HCT116 (cell line): Measurements from ENCODE around the gene SYNRG. TPM values are rescaled to one million over a fixed set of nuclear protein-coding genes. Genes with fewer than 3 reads are reported as not detected.
"Not testable (repeated sequence)": the region's sequence is repeated elsewhere in the genome, so short reads cannot be mapped to it uniquely, and the experiment has no call there.

Source experiments
- ATAC-seq: fragments of 200-7000 bp; cut with Tn5 transposase; 2 replicates; pipeline ENCODE4 v1.9.1; 2020; ENCODE audit warnings: mild to moderate bottlenecking, moderate library complexity
- BruUV-seq: library from RNA; stranded (reverse); fragments of 400-500 nt; replicated peaks from 2 replicates; lab custom pipeline; 2021; lab: Mats Ljungman, UMichigan
- CTCF ChIA-PET: fragments of 300-600 bp; sonication (Branson Sonifier 250); formaldehyde crosslinking; loops from one replicate; lab custom pipeline; 2021; ENCODE audit warnings: antibody characterized with exemption; lab: Charles Lee
- POLR2A ChIA-PET: fragments of 300-600, 350-600 bp; sonication (Branson Sonifier 250); formaldehyde crosslinking; loops from one replicate; lab custom pipeline; 2021; ENCODE audit warnings: antibody characterized with exemption; lab: Charles Lee
- RAD21 ChIA-PET, 2 experiments: fragments of 300-600 bp; sonication (Branson Sonifier 250); formaldehyde crosslinking; loops; one replicate each; lab custom pipeline; 2023; ENCODE audit warnings: low total read pairs in 2 of 2; ENCODE audit not compliant: uncharacterized antibody in 2 of 2, unreplicated experiment in 2 of 2, low non-redundant PET in 1 of 2; lab: Charles Lee
- DNase-seq: peaks from one replicate; pipeline ENCODE4 v3.0.0-alpha.2; 2010; ENCODE audit warnings: low read depth, low spot score
- H2AFZ ChIP-seq: fragments of 200-600 bp; shearing (Covaris generic), sonication (generic); 2 replicates; pipeline ENCODE4 v1.6.1; 2017; ENCODE audit warnings: low read depth, mixed run types, mixed read lengths, antibody characterized with exemption, low read length; ENCODE audit not compliant: poor library complexity, severe bottlenecking
- H3K27ac ChIP-seq: 2 replicates; pipeline ENCODE4 v1.5.1; 2012; ENCODE audit warnings: low read depth, low read length
- H3K27me3 ChIP-seq: fragments of 200-600 bp; sonication (generic); 2 replicates; pipeline ENCODE4 v1.6.1; 2016; ENCODE audit warnings: mixed run types, low read length, mixed read lengths; ENCODE audit not compliant: insufficient read depth
- H3K36me3 ChIP-seq, 2 experiments: fragments of 200-500 bp in 1 of 2; fragments of 200-600 bp in 1 of 2; sonication (Bioruptor generic) in 1 of 2; sonication (generic) in 1 of 2; 2 replicates each; pipeline versions ENCODE4 v1.5.1 to v1.6.1; 2014 to 2016; ENCODE audit warnings: low read length in 2 of 2, inconsistent platforms in 1 of 2, mixed read lengths in 1 of 2, mixed run types in 1 of 2; ENCODE audit not compliant: insufficient read depth in 2 of 2, control insufficient read depth in 1 of 2
- H3K4me1 ChIP-seq, 2 experiments: fragments of 200-600 bp in 1 of 2; sonication (generic) in 1 of 2; 2 replicates each; pipeline versions ENCODE4 v1.5.1 to v1.6.1; 2012 to 2017; ENCODE audit warnings: low read length in 2 of 2, inconsistent platforms in 1 of 2, mild to moderate bottlenecking in 1 of 2, mixed read lengths in 1 of 2, mixed run types in 1 of 2, moderate library complexity in 1 of 2; ENCODE audit not compliant: insufficient read depth in 2 of 2, control insufficient read depth in 1 of 2
- H3K4me2 ChIP-seq: fragments of 200-600 bp; sonication (generic); 2 replicates; pipeline ENCODE4 v1.6.1; 2017; ENCODE audit warnings: mixed run types, low read length, mixed read lengths
- H3K4me3 ChIP-seq, 2 experiments: fragments of 200-600 bp in 1 of 2; sonication (generic) in 1 of 2; replicated peaks in 1 of 2; 2 replicates each; pipeline ENCODE4 v1.5.1; 2011 to 2016; ENCODE audit warnings: low read length in 2 of 2, control low read depth in 1 of 2, low read depth in 1 of 2, mild to moderate bottlenecking in 1 of 2, mixed read lengths in 1 of 2, mixed run types in 1 of 2
- H3K79me2 ChIP-seq: fragments of 200-600 bp; sonication (generic); 2 replicates; pipeline ENCODE4 v1.6.1; 2017; ENCODE audit warnings: mild to moderate bottlenecking, mixed run types, low read length, moderate library complexity, mixed read lengths; ENCODE audit not compliant: insufficient read depth
- H3K9ac ChIP-seq: fragments of 200-600 bp; sonication (generic); 2 replicates; pipeline ENCODE4 v1.6.1; 2016; ENCODE audit warnings: low read length, mixed read lengths
- H3K9me2 ChIP-seq: fragments of 200-600 bp; sonication (generic), shearing (Covaris generic); 2 replicates; pipeline ENCODE4 v1.6.1; 2017; ENCODE audit warnings: mixed run types, mild to moderate bottlenecking, moderate library complexity; ENCODE audit not compliant: insufficient read depth
- H3K9me3 ChIP-seq, 2 experiments: fragments of 200-500 bp in 1 of 2; fragments of 200-600 bp in 1 of 2; sonication (Bioruptor generic) in 1 of 2; sonication (generic) in 1 of 2; 2 replicates each; pipeline ENCODE4 v1.6.1; 2014 to 2017; ENCODE audit warnings: low read length in 2 of 2, mixed read lengths in 2 of 2, inconsistent platforms in 1 of 2, low read depth in 1 of 2, mild to moderate bottlenecking in 1 of 2, mixed run types in 1 of 2, moderate library complexity in 1 of 2; ENCODE audit not compliant: control insufficient read depth in 1 of 2, insufficient read depth in 1 of 2
- H4K20me1 ChIP-seq: fragments of 200-600 bp; sonication (generic), shearing (Covaris generic); 2 replicates; pipeline ENCODE4 v1.6.1; 2017; ENCODE audit warnings: mixed run types, mild to moderate bottlenecking, moderate library complexity; ENCODE audit not compliant: insufficient read depth
- CBX3 ChIP-seq: IDR thresholded peaks from 2 replicates; pipeline ENCODE4 v1.6.1; 2012; ENCODE audit warnings: low read depth
- CEBPB ChIP-seq: IDR thresholded peaks from 2 replicates; pipeline ENCODE4 v1.6.1; 2012; ENCODE audit warnings: low read depth
- EGR1 ChIP-seq: IDR thresholded peaks from 2 replicates; pipeline ENCODE4 v1.6.1; 2012; ENCODE audit warnings: low read depth
- ELF1 ChIP-seq: IDR thresholded peaks from 2 replicates; pipeline ENCODE4 v1.6.1; 2012; ENCODE audit warnings: low read depth, borderline replicate concordance
- EZH2 ChIP-seq: fragments of 200-600 bp; sonication (generic); IDR thresholded peaks from 2 replicates; pipeline ENCODE4 v1.6.1; 2017; ENCODE audit warnings: antibody characterized with exemption, mixed run types
- EZH2phosphoT487 ChIP-seq: fragments of 200-600 bp; IDR thresholded peaks from 2 replicates; pipeline ENCODE4 v1.6.1; 2018; ENCODE audit warnings: antibody characterized with exemption, borderline replicate concordance
- POLR2A ChIP-seq: IDR thresholded peaks from 2 replicates; pipeline ENCODE4 v1.7.0; 2011; ENCODE audit warnings: borderline replicate concordance; ENCODE audit not compliant: insufficient read depth, insufficient read length; ENCODE audit errors: extremely low read depth
- SIN3A ChIP-seq: IDR thresholded peaks from 2 replicates; pipeline ENCODE4 v1.6.1; 2012; ENCODE audit warnings: low read depth
- SP1 ChIP-seq: IDR thresholded peaks from 2 replicates; pipeline ENCODE4 v1.6.1; 2012; ENCODE audit warnings: low read depth
- SRF ChIP-seq: IDR thresholded peaks from 2 replicates; pipeline ENCODE4 v1.6.1; 2012; ENCODE audit warnings: low read depth
- TCF7L2 ChIP-seq: IDR thresholded peaks from 2 replicates; pipeline ENCODE4 v1.7.0; 2011; ENCODE audit warnings: borderline replicate concordance, inconsistent platforms; ENCODE audit not compliant: insufficient read depth, insufficient read length; ENCODE audit errors: extremely low read depth
- YY1 ChIP-seq: IDR thresholded peaks from 2 replicates; pipeline ENCODE4 v1.6.1; 2011; ENCODE audit warnings: low read length, low read depth, moderate library complexity, mild to moderate bottlenecking; ENCODE audit not compliant: insufficient replicate concordance; ENCODE audit errors: extremely low read depth
- ZFX ChIP-seq: fragments of 450-650 bp; IDR thresholded peaks from 2 replicates; pipeline ENCODE4 v1.6.1; 2017
- ZNF274 ChIP-seq: fragments of 200-500 bp; sonication (Bioruptor generic); IDR thresholded peaks from 2 replicates; pipeline ENCODE4 v1.6.1; 2014; ENCODE audit warnings: mild to moderate bottlenecking, low read depth, low read length, inconsistent platforms
- intact Hi-C: fragments of 100-400 bp; cut with micrococcal nuclease; formaldehyde crosslinking; loops from 2 replicates; pipeline ENCODE4 v1.10.0; 2022
- total RNA-seq: library from RNA; stranded (reverse); gene quantifications from one replicate; pipeline ENCODE4 v1.2.1, GENCODE V29; 2021; ENCODE audit not compliant: unreplicated experiment
- TF ChIP-seq, protein P1 (sequence below): IDR thresholded peaks from 2 replicates; pipeline ENCODE4 v1.6.1; 2011; ENCODE audit warnings: mild to moderate bottlenecking, low read length, moderate library complexity; ENCODE audit not compliant: insufficient replicate concordance; ENCODE audit errors: extremely low read depth

SYNRG gene
- total RNA-seq, 1 experiment from 2014 or later, result 23.8 TPM

DNA sequence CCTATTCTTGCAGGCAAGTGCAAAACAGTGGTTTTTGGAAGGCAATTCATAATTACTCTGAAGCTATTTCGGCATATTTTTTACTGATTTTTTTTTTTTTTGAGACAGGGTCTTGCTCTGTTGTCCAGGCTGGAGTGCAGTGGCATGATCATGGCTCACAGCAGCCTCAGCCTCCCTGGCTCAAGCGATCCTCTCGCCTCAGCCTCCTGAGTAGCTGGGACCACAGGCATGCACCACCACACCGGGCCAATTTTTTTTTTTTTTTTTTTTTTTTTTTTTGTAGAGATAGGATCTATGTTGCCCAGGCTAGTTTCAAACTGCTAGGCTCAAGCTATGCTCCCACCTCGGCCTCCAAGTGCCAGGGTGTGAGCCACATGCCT is 813 bp upstream of the SYNRG start:
- CTCF ChIA-PET, result interaction anchor here (1.4 to 3.4 kb wide), 2 partner anchors 206 to 237 kb away, joined by 8 to 10 read pairs; no protein-coding TSS in a partner anchor
- peak overlapping the region; percentile 86 for H3K9ac ChIP-seq
- H2AFZ ChIP-seq, H3K27me3 ChIP-seq, ATAC-seq, H3K9me2 ChIP-seq, DNase-seq, BruUV-seq, H3K9me3 ChIP-seq, intact Hi-C loops, H4K20me1 ChIP-seq: not testable (repeated sequence)
- H3K4me1 ChIP-seq, result peaks cover 15 to 26% of the 10 kb centered on the region in 2 experiments
- H3K36me3 ChIP-seq, result peaks cover 4 to 14% of the 10 kb centered on the region in 2 experiments; a peak in 2 of 4 replicates
- H3K4me3 ChIP-seq, result peak overlapping the region; percentile 39 to 91
- POLR2A ChIA-PET, result interaction anchor here (1.0 kb wide), 1 partner anchor 10 kb away, joined by 3 read pairs; no protein-coding TSS in a partner anchor
- H3K79me2 ChIP-seq, result peaks cover 29% of the 10 kb centered on the region
- peak overlapping the region; percentile 81 for H3K4me2 ChIP-seq
- RAD21 ChIA-PET, result interaction anchor here in 1 of 2 experiments (0.7 to 1.1 kb wide), 2 partner anchors 206 to 237 kb away, joined by 3 read pairs; no protein-coding TSS in a partner anchor
- H3K27ac ChIP-seq, result peak overlapping the region; percentile 75

DNA sequence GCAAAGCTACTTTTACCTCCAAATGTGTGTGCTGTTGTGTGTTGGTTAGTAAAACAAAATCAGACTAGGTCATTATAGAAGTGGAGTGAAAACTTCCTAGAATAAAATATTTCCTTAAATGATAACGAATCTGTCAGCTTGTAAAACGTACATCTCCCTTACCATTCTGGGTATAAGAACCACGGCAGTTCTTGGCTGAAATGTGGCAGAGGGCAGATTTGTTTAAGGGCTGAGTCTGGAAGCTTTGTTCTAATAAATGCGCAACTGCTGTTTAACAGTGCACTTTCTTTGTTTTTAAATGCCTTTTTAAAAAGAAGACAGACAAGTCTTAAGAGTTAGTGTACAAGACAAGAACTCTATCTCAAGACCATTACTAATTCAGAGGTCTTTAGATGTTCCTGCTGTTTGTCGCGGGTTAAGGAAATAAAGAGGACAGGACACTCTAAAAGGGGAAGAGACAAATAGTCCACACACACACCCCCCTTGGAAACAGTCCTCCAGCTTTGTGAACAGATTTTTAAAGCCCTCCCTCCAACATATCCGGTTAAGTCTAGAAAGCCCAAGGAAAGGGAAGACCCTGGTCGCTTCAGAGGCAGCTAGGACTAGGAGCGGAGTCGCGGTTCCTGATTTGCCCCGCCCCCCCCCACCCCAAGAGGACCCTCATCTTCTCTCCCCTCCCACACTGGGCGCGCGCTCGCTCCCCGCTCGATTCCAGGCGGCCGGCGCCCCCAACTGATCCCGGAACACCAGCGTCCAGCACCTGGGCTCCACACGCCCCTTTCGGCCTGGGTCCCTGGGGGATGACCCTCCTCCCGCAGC is 658 bp downstream of the SYNRG start:
- Histone ChIP-seq H3K4me3 (peak overlapping the region; percentile 85 to 91), H2AFZ (no peak overlapping the region), H3K4me2 (peak overlapping the region; percentile 81), H3K4me1 (peaks cover 15 to 26% of the 10 kb centered on the region in 2 experiments), H3K9me3 (no peaks in the 10 kb centered on the region), H3K9me2 (no peaks in the 10 kb centered on the region), H3K27ac (peak overlapping the region; percentile 74), H4K20me1 (no peaks in the 10 kb centered on the region), H3K27me3 (no peaks in the 10 kb centered on the region), H3K9ac (peak overlapping the region; percentile 86), H3K79me2 (peaks cover 41% of the 10 kb centered on the region), H3K36me3 (peaks cover 3 to 11% of the 10 kb centered on the region in 2 experiments; a peak in 2 of 4 replicates)
- TSS peak; percentile 63 for BruUV-seq
- intact Hi-C loops, result loop anchor here (5.0 to 10.0 kb wide), 2 partner anchors 54 to 116 kb away; no protein-coding TSS in a partner anchor
- POLR2A ChIA-PET, result interaction anchor here (0.9 to 1.9 kb wide), 3 partner anchors 9 to 35 kb away, joined by 3 to 6 read pairs (median 4); partner anchors contain the start of gene DDX52
- CTCF ChIA-PET, result interaction anchor here (0.9 to 3.4 kb wide), 4 partner anchors 172 to 250 kb away, joined by 3 to 10 read pairs (median 6); no protein-coding TSS in a partner anchor
- RAD21 ChIA-PET, result interaction anchor here (0.6 to 1.1 kb wide), 2 partner anchors 68 to 235 kb away, joined by 3 to 4 read pairs; no protein-coding TSS in a partner anchor
- DNase-seq (no peak), ATAC-seq (peak; percentile 48)
- TF ChIP-seq YY1 (no peak), SIN3A (no peak), EGR1 (no peak), CEBPB (no peak), POLR2A (no peak), ELF1 (no peak), ZFX (no peak), TCF7L2 (no peak), ZNF274 (no peak), SP1 (no peak), SRF (no peak), EZH2phosphoT487 (no peak), CBX3 (no peak), EZH2 (no peak)
- TF ChIP-seq, protein P1, sequence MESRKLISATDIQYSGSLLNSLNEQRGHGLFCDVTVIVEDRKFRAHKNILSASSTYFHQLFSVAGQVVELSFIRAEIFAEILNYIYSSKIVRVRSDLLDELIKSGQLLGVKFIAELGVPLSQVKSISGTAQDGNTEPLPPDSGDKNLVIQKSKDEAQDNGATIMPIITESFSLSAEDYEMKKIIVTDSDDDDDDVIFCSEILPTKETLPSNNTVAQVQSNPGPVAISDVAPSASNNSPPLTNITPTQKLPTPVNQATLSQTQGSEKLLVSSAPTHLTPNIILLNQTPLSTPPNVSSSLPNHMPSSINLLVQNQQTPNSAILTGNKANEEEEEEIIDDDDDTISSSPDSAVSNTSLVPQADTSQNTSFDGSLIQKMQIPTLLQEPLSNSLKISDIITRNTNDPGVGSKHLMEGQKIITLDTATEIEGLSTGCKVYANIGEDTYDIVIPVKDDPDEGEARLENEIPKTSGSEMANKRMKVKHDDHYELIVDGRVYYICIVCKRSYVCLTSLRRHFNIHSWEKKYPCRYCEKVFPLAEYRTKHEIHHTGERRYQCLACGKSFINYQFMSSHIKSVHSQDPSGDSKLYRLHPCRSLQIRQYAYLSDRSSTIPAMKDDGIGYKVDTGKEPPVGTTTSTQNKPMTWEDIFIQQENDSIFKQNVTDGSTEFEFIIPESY, result no peak
